ENCODE results near the gene HS3ST6.
"Not testable (repeated sequence)": the region's sequence is repeated elsewhere in the genome, so short reads cannot be mapped to it uniquely, and the experiment has no call there.

Gene HS3ST6

GRCh38 chr16:1907226-1907860, 10.9 kb downstream of the HS3ST6 start:
- DNase-seq (ENCODE audit: low read depth), result no peak

- no peak for DNase-seq (ENCODE audit: low read depth)
Observed at GRCh38 chr16:1906846-1907165, 11.4 kb downstream of the HS3ST6 start.

GRCh38 chr16:1906055-1906845, 12.0 kb downstream of the HS3ST6 start:
- no peak for DNase-seq (ENCODE audit: low read depth)

- DNase-seq (ENCODE audit: low read depth), result no peak
Observed at GRCh38 chr16:1903845-1904840, 14.1 kb downstream of the HS3ST6 start.

- DNase-seq (ENCODE audit: low read depth), result no peak
Observed at GRCh38 chr16:1903220-1903574, 15.0 kb downstream of the HS3ST6 start.

GRCh38 chr16:1902547-1903219, 15.5 kb downstream of the HS3ST6 start:
- no peak for DNase-seq (ENCODE audit: low read depth)

- no peak for DNase-seq (ENCODE audit: low read depth)
Observed at GRCh38 chr16:1900452-1900774, 17.8 kb downstream of the HS3ST6 start.

- no peak for DNase-seq (ENCODE audit: low read depth)
Observed at GRCh38 chr16:1899641-1900451, 18.4 kb downstream of the HS3ST6 start.

GRCh38 chr16:1897692-1898091, 20.5 kb downstream of the HS3ST6 start:
- not testable (repeated sequence) for DNase-seq (ENCODE audit: low read depth)

GRCh38 chr16:1895949-1896675, 22.1 kb downstream of the HS3ST6 start:
- no peak for DNase-seq (ENCODE audit: low read depth)

GRCh38 chr16:1895068-1895467, 23.1 kb downstream of the HS3ST6 start:
- DNase-seq (ENCODE audit: low read depth), result no peak

- no peak for DNase-seq (ENCODE audit: low read depth)
Observed at GRCh38 chr16:1890708-1891050, 27.5 kb downstream of the HS3ST6 start.

GRCh38 chr16:1890024-1890707, 28.0 kb downstream of the HS3ST6 start:
- DNase-seq (ENCODE audit: low read depth), result no peak

- DNase-seq (ENCODE audit: low read depth), result no peak
Observed at GRCh38 chr16:1887711-1888354, 30.4 kb downstream of the HS3ST6 start.

GRCh38 chr16:1884889-1885288, 33.3 kb downstream of the HS3ST6 start:
- no peak for DNase-seq (ENCODE audit: low read depth)

GRCh38 chr16:1884155-1884760, 34.0 kb downstream of the HS3ST6 start:
- DNase-seq (ENCODE audit: low read depth), result no peak

- DNase-seq (ENCODE audit: low read depth), result not testable (repeated sequence)
Observed at GRCh38 chr16:1881172-1881571, 37.0 kb downstream of the HS3ST6 start.

GRCh38 chr16:1879477-1879876, 38.7 kb downstream of the HS3ST6 start:
- no peak for DNase-seq (ENCODE audit: low read depth)

GRCh38 chr16:1878256-1878655, 40.0 kb downstream of the HS3ST6 start:
- no peak for DNase-seq (ENCODE audit: low read depth)
